ENCODE data around the gene MAGEL2. TPM values are rescaled to one million over a fixed set of nuclear protein-coding genes. Genes with fewer than 3 reads are reported as not detected.

The MAGEL2 gene
- total RNA-seq, result not detected

DNA sequence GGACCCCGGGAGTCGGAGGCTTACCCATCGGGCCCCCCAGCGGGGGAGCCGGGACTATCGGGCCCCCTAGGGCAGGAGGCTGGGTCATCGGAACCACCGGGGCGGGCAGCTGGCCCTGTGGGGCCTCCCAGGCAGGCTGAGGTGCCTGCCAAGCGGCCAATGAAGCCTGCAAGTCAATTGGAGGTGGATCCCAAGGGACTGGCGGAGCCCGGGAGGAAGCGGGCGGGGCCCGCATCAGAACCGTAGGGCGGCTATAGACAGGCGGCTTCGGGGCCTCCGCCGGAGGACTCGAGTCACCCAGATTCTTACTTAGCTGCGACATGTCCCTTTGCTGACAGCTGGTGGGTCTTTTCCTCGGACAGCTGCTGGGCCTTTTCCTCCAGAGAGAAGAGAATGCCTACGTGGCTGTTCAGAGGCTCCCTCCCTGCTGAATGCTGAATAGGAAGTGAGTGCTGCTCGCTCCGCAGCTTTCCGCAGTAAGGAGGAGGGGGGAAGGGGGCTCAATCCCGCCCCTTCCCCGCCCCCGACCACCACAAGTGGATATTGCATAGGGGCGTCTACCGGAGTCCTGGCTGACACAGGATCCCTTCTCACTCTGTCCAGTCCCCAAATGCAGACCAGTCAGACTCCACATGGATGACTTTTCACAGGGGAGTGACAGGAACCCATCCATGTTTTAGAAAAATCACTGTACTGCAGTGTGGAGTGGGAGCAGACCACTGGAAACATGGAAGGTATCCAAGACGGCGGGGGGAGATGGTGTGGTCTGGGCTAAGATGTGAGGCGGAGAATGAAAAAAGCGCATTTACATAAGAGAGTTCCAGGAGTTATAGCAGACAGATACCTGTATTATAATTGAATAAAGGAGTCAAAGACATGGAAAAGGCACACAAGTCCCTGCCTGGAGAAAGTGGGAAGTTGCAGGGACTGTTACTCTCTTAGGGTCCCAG, at the start of gene MAGEL2:
Gene MAGEL2 (minus strand): TSS at position 447 of the 950 bp plus-strand sequence. CDS start 125 bp downstream, at position 322.
- no peak within 1 kb of the TSS for H3K4me3 Mint-ChIP-seq
- no peaks in the 10 kb centered on the region for H3K4me1 Mint-ChIP-seq
- intact Hi-C loops (cut with DNase I, micrococcal nuclease), result loop anchor here in 1 of 2 experiments (5.0 kb wide), 1 partner anchor 1855 kb away; no protein-coding TSS in a partner anchor
- no peaks in the 10 kb centered on the region for H3K9me3 Mint-ChIP-seq (ENCODE audit: low read depth)
- H3K27ac Mint-ChIP-seq, result no peak within 1 kb of the TSS
- ATAC-seq (no peak), DNase-seq (no peak)
- ChIA-PET POLR2A (no interaction called here), CTCF (no interaction called here)
- H3K36me3 Mint-ChIP-seq (ENCODE audit: low read depth), result no peaks in the 10 kb centered on the region
- H3K27me3 Mint-ChIP-seq, result peaks cover 8% of the 10 kb centered on the region

DNA sequence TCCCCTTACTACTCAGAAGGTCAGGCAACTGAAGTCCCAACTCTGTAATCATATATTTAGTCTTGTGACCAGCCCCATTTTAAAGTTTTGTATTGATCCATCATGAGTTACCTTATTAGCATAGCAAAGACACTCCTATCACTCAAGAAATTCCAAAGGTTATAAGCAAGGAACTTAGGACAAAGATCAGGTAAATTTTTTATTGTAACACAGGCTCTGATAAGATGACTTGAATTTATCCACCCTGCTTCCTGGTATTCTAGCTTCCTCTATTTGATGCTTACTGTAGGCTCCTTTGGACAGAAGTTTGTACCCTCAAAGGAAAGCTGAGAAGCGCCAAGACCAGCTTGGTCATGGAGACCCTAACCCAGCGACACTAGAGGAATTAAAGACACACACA, 47.6 kb upstream of the MAGEL2 start:
- Mint-ChIP-seq H3K4me1 (no peaks in the 10 kb centered on the region), H3K9me3 (ENCODE audit: low read depth) (peaks cover 4% of the 10 kb centered on the region), H3K27me3 (no peaks in the 10 kb centered on the region), H3K27ac (no peak overlapping the region), H3K4me3 (no peak overlapping the region), H3K36me3 (ENCODE audit: low read depth) (no peaks in the 10 kb centered on the region)
- ChIA-PET POLR2A (no interaction called here), CTCF (interaction anchor here (1.1 kb wide), 1 partner anchor 53 kb away, joined by 3 read pairs; no protein-coding TSS in a partner anchor)
- no peak for ATAC-seq
- intact Hi-C loops (cut with DNase I, micrococcal nuclease), result no loop called here
- no peak for DNase-seq

DNA sequence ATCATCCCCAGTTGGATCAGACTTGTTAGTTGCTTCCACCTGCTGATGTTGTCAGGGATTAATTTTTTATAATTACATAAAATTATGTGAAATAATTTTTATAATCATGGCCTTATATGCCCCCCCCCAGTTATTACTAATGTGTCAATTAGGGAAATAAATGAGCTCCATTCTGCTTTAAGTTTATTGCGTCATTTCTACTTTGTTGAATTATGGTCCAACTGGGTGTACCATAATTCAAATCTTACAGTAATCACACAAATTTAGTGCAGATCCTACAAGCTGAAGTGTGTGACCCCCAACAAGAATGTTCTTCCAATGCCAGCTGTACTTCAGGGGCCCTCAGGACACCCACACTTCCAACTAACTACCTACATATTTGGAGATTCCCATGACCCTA, 46.9 kb upstream of the MAGEL2 start:
- H3K4me1 Mint-ChIP-seq, result no peaks in the 10 kb centered on the region
- intact Hi-C loops (cut with DNase I, micrococcal nuclease), result no loop called here
- H3K27me3 Mint-ChIP-seq, result no peaks in the 10 kb centered on the region
- ChIA-PET POLR2A (no interaction called here), CTCF (interaction anchor here (1.1 kb wide), 1 partner anchor 52 kb away, joined by 3 read pairs; no protein-coding TSS in a partner anchor)
- H3K27ac Mint-ChIP-seq, result no peak overlapping the region
- no peak overlapping the region for H3K4me3 Mint-ChIP-seq
- no peak for DNase-seq
- no peak for ATAC-seq
- no peaks in the 10 kb centered on the region for H3K36me3 Mint-ChIP-seq (ENCODE audit: low read depth)
- peaks cover 4% of the 10 kb centered on the region for H3K9me3 Mint-ChIP-seq (ENCODE audit: low read depth)

DNA sequence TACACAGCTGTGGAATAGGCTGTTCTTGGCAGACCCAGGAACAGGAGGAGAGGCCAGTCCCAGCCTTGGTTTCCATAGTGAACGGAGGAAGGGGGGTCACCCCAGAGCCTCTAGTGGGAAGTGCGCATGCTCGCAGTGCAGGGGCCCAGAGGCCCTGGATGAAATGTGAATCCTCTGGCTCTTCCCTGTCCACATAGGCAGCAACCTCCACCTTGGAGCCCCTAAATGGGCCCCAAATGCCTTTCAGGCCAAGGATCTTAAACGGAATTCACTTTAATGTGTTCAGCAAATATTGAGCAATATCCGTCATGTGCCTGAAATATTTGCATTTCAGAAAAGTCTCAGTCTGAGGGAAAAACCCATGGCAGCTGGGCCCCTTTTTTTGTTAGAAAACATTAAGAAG, 42.8 kb upstream of the MAGEL2 start:
- Mint-ChIP-seq H3K4me3 (no peak overlapping the region), H3K9me3 (ENCODE audit: low read depth) (peaks cover 7% of the 10 kb centered on the region), H3K27ac (no peak overlapping the region), H3K27me3 (peaks cover 2% of the 10 kb centered on the region), H3K4me1 (no peaks in the 10 kb centered on the region), H3K36me3 (ENCODE audit: low read depth) (no peaks in the 10 kb centered on the region)
- POLR2A ChIA-PET, result no interaction called here
- DNase-seq, result no peak
- CTCF ChIA-PET, result no interaction called here
- intact Hi-C loops (cut with DNase I, micrococcal nuclease), result no loop called here
- no peak for ATAC-seq

DNA sequence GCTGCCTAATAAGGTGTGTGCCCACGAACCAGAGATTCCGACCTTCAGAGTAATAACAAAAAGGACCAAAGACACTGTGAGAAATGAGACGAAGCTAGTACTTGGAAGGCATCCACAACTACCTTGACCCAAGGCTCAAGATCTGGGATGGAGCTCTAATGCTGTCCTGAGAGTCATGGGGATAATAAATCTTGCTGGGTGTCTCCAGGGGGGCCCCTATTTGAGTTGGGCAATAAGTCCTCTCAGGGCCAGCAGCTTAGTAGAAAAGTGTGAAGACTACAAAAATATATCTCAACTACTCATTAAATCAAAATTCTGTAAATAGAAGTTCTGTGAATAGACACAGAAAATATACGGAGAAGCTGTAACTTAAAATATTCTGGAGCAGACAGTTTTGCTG, 42.3 kb upstream of the MAGEL2 start:
- DNase-seq, result no peak
- no peak overlapping the region for H3K4me3 Mint-ChIP-seq
- ChIA-PET CTCF (no interaction called here), POLR2A (no interaction called here)
- no peak overlapping the region for H3K27ac Mint-ChIP-seq
- ATAC-seq, result no peak
- H3K36me3 Mint-ChIP-seq (ENCODE audit: low read depth), result no peaks in the 10 kb centered on the region
- intact Hi-C loops (cut with DNase I, micrococcal nuclease), result no loop called here
- H3K4me1 Mint-ChIP-seq, result no peaks in the 10 kb centered on the region
- peaks cover 2% of the 10 kb centered on the region for H3K27me3 Mint-ChIP-seq
- H3K9me3 Mint-ChIP-seq (ENCODE audit: low read depth), result peaks cover 4% of the 10 kb centered on the region

DNA sequence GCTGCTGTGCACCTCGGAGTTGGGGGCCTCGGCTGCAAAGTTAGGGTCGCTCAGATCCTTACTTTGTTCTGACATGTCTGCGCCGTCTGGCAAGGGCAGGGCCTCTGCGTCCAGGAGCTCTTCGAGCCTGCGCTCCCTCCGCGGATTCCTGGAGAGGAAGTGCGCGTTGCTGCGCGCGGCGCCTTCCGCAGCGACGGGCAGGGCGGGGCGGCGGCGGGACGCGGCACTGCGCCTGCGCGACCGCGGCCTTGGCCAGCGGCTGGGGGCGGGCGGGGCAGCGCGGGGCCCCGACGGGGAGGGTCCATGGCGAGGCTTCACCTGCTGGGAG, 39.4 kb upstream of the MAGEL2 start, which contains the start of gene NDN:
Gene NDN (minus strand): TSS at position 163 of the 328 bp plus-strand sequence. CDS start 88 bp downstream, at position 75.
- Mint-ChIP-seq H3K4me1 (no peaks in the 10 kb centered on the region), H3K9me3 (ENCODE audit: low read depth) (peaks cover 4% of the 10 kb centered on the region), H3K27me3 (peaks cover 2% of the 10 kb centered on the region), H3K4me3 (no peak within 1 kb of the TSS), H3K36me3 (ENCODE audit: low read depth) (no peaks in the 10 kb centered on the region), H3K27ac (no peak within 1 kb of the TSS)
- intact Hi-C loops (cut with DNase I, micrococcal nuclease), result no loop called here
- ChIA-PET POLR2A (no interaction called here), CTCF (no interaction called here)
- peak; percentile 22 for DNase-seq
- ATAC-seq, result no peak

DNA sequence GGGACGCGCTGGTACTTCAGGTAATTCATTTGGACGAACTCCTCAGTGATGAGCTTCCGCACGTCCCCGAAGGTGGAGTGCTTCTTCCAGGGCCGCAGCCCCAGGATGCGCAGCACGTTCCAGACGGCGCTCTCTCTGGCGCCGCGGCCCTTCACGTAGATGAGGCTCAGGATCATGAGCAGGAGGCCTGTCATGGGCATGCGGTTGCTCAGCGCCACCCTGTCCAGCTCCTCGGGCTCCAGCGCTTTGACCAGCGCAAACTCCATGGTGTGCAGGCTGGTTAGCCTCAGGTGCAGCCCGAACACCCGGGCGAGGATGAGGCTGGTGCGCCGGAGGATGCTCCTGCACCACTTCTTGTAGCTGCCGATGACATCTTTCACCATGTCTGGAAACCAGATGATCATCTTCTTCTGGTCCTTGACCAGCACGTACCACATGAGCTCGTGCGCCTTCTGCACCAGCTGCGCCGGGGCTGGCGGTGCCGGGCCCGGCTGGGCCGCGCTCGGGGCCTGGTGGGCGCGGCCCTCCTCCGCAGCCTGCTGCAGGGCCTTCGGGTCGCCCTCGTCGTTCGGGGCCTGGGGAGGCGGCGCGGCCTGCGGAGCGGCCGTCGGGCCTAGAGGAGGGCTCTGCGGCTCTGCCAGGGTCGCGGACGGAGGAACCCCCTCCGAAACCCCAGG, 38.9 kb upstream of the MAGEL2 start:
- ATAC-seq (no peak), DNase-seq (no peak)
- Mint-ChIP-seq H3K27me3 (peaks cover 2% of the 10 kb centered on the region), H3K4me1 (no peaks in the 10 kb centered on the region), H3K36me3 (ENCODE audit: low read depth) (no peaks in the 10 kb centered on the region), H3K9me3 (ENCODE audit: low read depth) (peaks cover 4% of the 10 kb centered on the region), H3K27ac (no peak overlapping the region), H3K4me3 (no peak overlapping the region)
- intact Hi-C loops (cut with DNase I, micrococcal nuclease), result no loop called here
- CTCF ChIA-PET, result interaction anchor here (0.7 kb wide), 1 partner anchor 11 kb away, joined by 3 read pairs; no protein-coding TSS in a partner anchor
- POLR2A ChIA-PET, result no interaction called here

DNA sequence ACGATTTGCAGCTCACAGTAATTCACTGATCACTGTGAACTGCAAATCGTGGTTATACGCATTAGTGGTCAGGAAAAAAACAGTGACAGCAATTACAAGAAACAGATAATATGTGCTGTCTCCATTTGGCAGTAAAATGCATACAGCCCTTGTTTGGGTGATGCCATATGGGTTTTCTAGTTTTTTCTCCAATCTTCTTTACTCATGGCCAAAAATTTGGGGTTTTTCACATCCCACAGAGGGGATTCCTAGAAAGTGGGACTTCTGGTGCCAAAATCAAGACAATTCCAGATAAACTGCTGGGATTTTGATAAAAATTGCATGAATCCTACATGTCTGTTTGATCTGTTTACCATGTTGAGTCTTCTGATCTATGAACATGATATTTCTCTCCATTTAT, 23.8 kb upstream of the MAGEL2 start:
- no peak overlapping the region for H3K4me3 Mint-ChIP-seq
- H3K27me3 Mint-ChIP-seq, result peaks cover 2% of the 10 kb centered on the region
- no peak for DNase-seq
- ATAC-seq, result no peak
- no peaks in the 10 kb centered on the region for H3K9me3 Mint-ChIP-seq (ENCODE audit: low read depth)
- no peak overlapping the region for H3K27ac Mint-ChIP-seq
- POLR2A ChIA-PET, result no interaction called here
- H3K4me1 Mint-ChIP-seq, result no peaks in the 10 kb centered on the region
- intact Hi-C loops (cut with DNase I, micrococcal nuclease), result no loop called here
- H3K36me3 Mint-ChIP-seq (ENCODE audit: low read depth), result no peaks in the 10 kb centered on the region
- CTCF ChIA-PET, result no interaction called here

DNA sequence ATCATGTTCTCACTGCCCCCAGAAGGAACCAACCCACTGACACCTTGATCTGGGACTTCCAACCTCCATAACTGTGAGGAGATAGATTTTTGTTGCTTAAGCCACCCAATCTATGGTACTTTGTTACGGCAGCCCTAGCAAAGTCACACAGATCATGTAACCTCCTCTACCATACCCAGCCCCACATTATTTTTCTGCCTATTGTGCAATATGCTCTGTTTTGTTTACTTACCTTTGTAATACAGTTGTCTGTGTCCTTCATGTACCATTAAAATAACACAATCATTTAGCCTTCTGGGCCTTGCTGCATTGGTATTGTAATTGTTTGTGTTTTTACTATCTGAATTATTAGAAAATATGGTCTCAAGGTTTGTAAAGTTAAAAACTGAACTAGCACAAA, 23.3 kb upstream of the MAGEL2 start:
- intact Hi-C loops (cut with DNase I, micrococcal nuclease), result no loop called here
- no peak overlapping the region for H3K27ac Mint-ChIP-seq
- ATAC-seq, result no peak
- no peaks in the 10 kb centered on the region for H3K9me3 Mint-ChIP-seq (ENCODE audit: low read depth)
- no peaks in the 10 kb centered on the region for H3K4me1 Mint-ChIP-seq
- ChIA-PET POLR2A (no interaction called here), CTCF (no interaction called here)
- H3K27me3 Mint-ChIP-seq, result peaks cover 2% of the 10 kb centered on the region
- H3K36me3 Mint-ChIP-seq (ENCODE audit: low read depth), result no peaks in the 10 kb centered on the region
- H3K4me3 Mint-ChIP-seq, result no peak overlapping the region
- DNase-seq, result no peak

DNA sequence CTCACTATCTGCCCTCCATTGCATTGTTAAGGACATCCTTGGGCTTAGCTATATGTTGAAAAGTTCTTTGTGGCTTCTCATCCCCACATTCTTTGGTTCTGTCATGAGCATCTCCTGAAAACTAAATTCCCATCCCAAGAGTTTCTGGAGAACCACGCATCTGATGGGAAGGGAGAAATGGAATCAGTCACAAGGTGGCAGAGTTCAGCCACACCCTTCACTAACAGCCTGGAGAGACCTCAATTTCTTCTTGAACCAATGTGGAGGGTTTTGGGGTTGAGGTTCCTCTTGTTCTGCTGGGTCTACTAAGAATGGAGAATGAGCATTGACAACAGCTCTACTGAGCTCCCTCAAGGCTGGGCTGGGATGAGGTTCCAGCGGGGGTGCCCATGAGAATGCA, 15.6 kb upstream of the MAGEL2 start:
- ATAC-seq (no peak), DNase-seq (no peak)
- Mint-ChIP-seq H3K27ac (no peak overlapping the region), H3K4me3 (no peak overlapping the region), H3K27me3 (no peaks in the 10 kb centered on the region), H3K36me3 (ENCODE audit: low read depth) (no peaks in the 10 kb centered on the region), H3K4me1 (no peaks in the 10 kb centered on the region), H3K9me3 (ENCODE audit: low read depth) (no peaks in the 10 kb centered on the region)
- intact Hi-C loops (cut with DNase I, micrococcal nuclease), result no loop called here
- ChIA-PET CTCF (no interaction called here), POLR2A (no interaction called here)

DNA sequence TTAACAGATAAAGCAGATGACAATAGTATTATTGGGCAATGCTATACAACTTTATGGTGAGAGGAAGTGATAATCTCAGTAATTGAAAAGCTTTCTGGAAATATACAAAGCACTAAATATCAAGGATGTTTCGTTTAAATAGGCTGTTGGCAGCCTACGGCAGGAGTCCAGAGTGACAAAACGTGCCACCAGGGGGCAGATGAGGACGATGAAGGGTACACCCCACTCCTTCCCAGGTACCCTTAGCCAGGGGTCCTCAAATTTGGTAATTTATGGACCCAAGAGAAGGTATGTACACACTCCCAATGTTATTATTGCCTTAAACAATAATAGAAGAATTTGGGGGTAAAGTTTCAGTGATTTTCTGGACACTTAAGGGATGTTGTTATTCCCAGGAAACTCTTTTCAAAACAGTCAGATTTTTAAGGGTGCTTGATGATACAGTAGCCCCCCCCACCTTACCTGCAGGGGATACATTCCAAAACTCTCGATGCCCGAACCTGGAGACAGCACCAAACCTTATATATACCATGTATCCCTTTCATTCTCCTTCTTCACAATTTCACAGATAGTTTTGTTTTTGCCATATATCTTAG, 1.4 kb upstream of the MAGEL2 start:
- POLR2A ChIA-PET, result no interaction called here
- ATAC-seq, result no peak

DNA sequence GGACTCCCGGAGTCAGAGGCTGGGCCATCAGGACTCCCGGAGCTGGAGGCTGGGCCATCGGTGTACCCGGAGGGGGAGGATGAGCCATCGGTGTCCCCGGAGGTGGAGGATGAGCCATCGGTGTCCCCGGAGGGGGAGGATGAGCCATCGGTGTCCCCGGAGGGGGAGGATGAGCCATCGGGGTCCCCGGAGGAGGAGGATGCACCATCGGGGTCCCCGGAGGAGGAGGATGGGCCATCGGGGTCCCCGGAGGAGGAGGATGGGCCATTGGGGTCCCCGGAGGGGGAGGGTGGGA, 719 bp downstream of the MAGEL2 start:
- Mint-ChIP-seq H3K4me3 (no peak overlapping the region), H3K27me3 (peaks cover 8% of the 10 kb centered on the region), H3K4me1 (no peaks in the 10 kb centered on the region), H3K36me3 (ENCODE audit: low read depth) (no peaks in the 10 kb centered on the region), H3K9me3 (ENCODE audit: low read depth) (no peaks in the 10 kb centered on the region), H3K27ac (no peak overlapping the region)
- intact Hi-C loops (cut with DNase I, micrococcal nuclease), result loop anchor here in 1 of 2 experiments (5.0 kb wide), 1 partner anchor 1855 kb away; no protein-coding TSS in a partner anchor
- CTCF ChIA-PET, result no interaction called here
- ATAC-seq (no peak), DNase-seq (no peak)
- POLR2A ChIA-PET, result no interaction called here

More for the DNA sequence above, 1.4 kb upstream of the MAGEL2 start:
- no peaks in the 10 kb centered on the region for H3K4me1 Mint-ChIP-seq
- no peak overlapping the region for H3K4me3 Mint-ChIP-seq
- no peak overlapping the region for H3K27ac Mint-ChIP-seq
- CTCF ChIA-PET, result interaction anchor here (0.5 kb wide), 1 partner anchor 1814 kb away, joined by 3 read pairs; no protein-coding TSS in a partner anchor
- intact Hi-C loops (cut with DNase I, micrococcal nuclease), result loop anchor here in 1 of 2 experiments (5.0 kb wide), 1 partner anchor 1853 kb away; no protein-coding TSS in a partner anchor
- peaks cover 8% of the 10 kb centered on the region for H3K27me3 Mint-ChIP-seq
- H3K36me3 Mint-ChIP-seq (ENCODE audit: low read depth), result no peaks in the 10 kb centered on the region
- no peaks in the 10 kb centered on the region for H3K9me3 Mint-ChIP-seq (ENCODE audit: low read depth)
- peak; percentile 62 for DNase-seq
